ENCODE measurements around the gene SPTB.

SPTB gene

GRCh38 chr14:64704143-64704742 is 175.5 kb downstream of the SPTB start, which contains the start of gene PLEKHG3:
TSS of gene PLEKHG3 (plus strand) at chr14:64704424. CDS start at chr14:64727632, 23,208 bp downstream.
- DNase-seq = peak; percentile 67

GRCh38 chr14:64703395-64704142 is 176.1 kb downstream of the SPTB start:
- peak; percentile 56 for DNase-seq

- DNase-seq = peak; percentile 71
These were observed 177.0 kb downstream of the SPTB start for GRCh38 chr14:64702493-64703394.

GRCh38 chr14:64701660-64702059 is 178.0 kb downstream of the SPTB start:
- no peak for DNase-seq

- DNase-seq = no peak
These were observed 178.8 kb downstream of the SPTB start for GRCh38 chr14:64700894-64701293.

GRCh38 chr14:64700290-64700689 is 179.4 kb downstream of the SPTB start:
- DNase-seq = no peak

GRCh38 chr14:64698903-64699302 is 180.8 kb downstream of the SPTB start:
- peak; percentile 32 for DNase-seq

- DNase-seq = no peak
These were observed 183.3 kb downstream of the SPTB start for GRCh38 chr14:64696355-64696857.

Measured in NCI-H526 treated with DMSO at 0.1 percent for 48 hours (cell line).